Hepatic stellate cell (primary cell): ENCODE data around the gene SIDT1.

Experiments used
- DNase-seq: peaks from one replicate; pipeline ENCODE4 v3.0.0; 2011; ENCODE audit warnings: low spot score

The SIDT1 gene

GRCh38 chr3:113546414-113546893 lies 14.1 kb downstream of the SIDT1 start:
- DNase-seq = no peak

- DNase-seq = no peak
Observed at GRCh38 chr3:113548501-113548900, 16.1 kb downstream of the SIDT1 start.

GRCh38 chr3:113551820-113552219 lies 19.5 kb downstream of the SIDT1 start:
- DNase-seq = no peak

GRCh38 chr3:113552851-113553250 lies 20.5 kb downstream of the SIDT1 start:
- no peak for DNase-seq

GRCh38 chr3:113555138-113555537 lies 22.8 kb downstream of the SIDT1 start:
- no peak for DNase-seq

GRCh38 chr3:113556316-113556945 lies 24.1 kb downstream of the SIDT1 start:
- DNase-seq = no peak

- DNase-seq = no peak
Observed at GRCh38 chr3:113556946-113557335, 24.6 kb downstream of the SIDT1 start.

GRCh38 chr3:113557374-113557773 lies 25.0 kb downstream of the SIDT1 start:
- no peak for DNase-seq

- no peak for DNase-seq
Observed at GRCh38 chr3:113559009-113559408, 26.7 kb downstream of the SIDT1 start.

- no peak for DNase-seq
Observed at GRCh38 chr3:113560271-113560670, 27.9 kb downstream of the SIDT1 start.

GRCh38 chr3:113560831-113561623 lies 28.7 kb downstream of the SIDT1 start:
- DNase-seq = no peak

- no peak for DNase-seq
Observed at GRCh38 chr3:113565555-113565954, 33.2 kb downstream of the SIDT1 start.

GRCh38 chr3:113570158-113570557 lies 37.8 kb downstream of the SIDT1 start:
- no peak for DNase-seq

GRCh38 chr3:113571360-113571759 lies 39.0 kb downstream of the SIDT1 start:
- no peak for DNase-seq

- DNase-seq = no peak
Observed at GRCh38 chr3:113573728-113574127, 41.4 kb downstream of the SIDT1 start.

GRCh38 chr3:113574213-113574612 lies 41.9 kb downstream of the SIDT1 start:
- no peak for DNase-seq

GRCh38 chr3:113575206-113575605 lies 42.9 kb downstream of the SIDT1 start:
- no peak for DNase-seq

GRCh38 chr3:113585228-113585627 lies 52.9 kb downstream of the SIDT1 start:
- no peak for DNase-seq

- DNase-seq = no peak
Observed at GRCh38 chr3:113585720-113586119, 53.4 kb downstream of the SIDT1 start.

GRCh38 chr3:113588806-113589205 lies 56.5 kb downstream of the SIDT1 start:
- DNase-seq = no peak

- DNase-seq = no peak
Observed at GRCh38 chr3:113589971-113590370, 57.6 kb downstream of the SIDT1 start.

GRCh38 chr3:113590983-113591382 lies 58.6 kb downstream of the SIDT1 start:
- no peak for DNase-seq

GRCh38 chr3:113594066-113594465 lies 61.7 kb downstream of the SIDT1 start:
- DNase-seq = no peak
